Right ventricle myocardium inferior (tissue), 1 donor: ENCODE data around the gene ISCU. TPM values are rescaled to one million over a fixed set of nuclear protein-coding genes. Genes with fewer than 3 reads are reported as not detected.
"Not testable (repeated sequence)": the region's sequence is repeated elsewhere in the genome, so short reads cannot be mapped to it uniquely, and the experiment has no call there.

Experiments used
- ATAC-seq: fragments of 200-7000 bp; cut with Tn5 transposase; one replicate; pipeline ENCODE4 v1.9.1; 2020; ENCODE audit warnings: mild to moderate bottlenecking, moderate library complexity
- DNase-seq: peaks from one replicate; pipeline ENCODE4 v3.0.0; 2021; ENCODE audit errors: missing footprints
- intact Hi-C: fragments of 100-400 bp; cut with DNase I; formaldehyde crosslinking; loops from one replicate; pipeline ENCODE4 v1.11.0; 2022
- total RNA-seq: library from RNA; stranded (reverse); fragmentation: NEBNext Ultra II Directional; extraction: Animal tissue kit (Norgen Biotek cat#: 25700); gene quantifications from one replicate; pipeline ENCODE4 v1.2.1, GENCODE V29; 2021
- donor health status: DM: no; HTN: yes; CAD: no; lungs with severe emphysema.

Gene ISCU
- total RNA-seq, 1 donor from 2014 or later, result 444 TPM

- no peak for ATAC-seq
Measured at GRCh38 chr12:108581311-108582227, 19.2 kb downstream of the ISCU start.

GRCh38 chr12:108582509-108582908 lies 20.1 kb downstream of the ISCU start:
- ATAC-seq (peak; percentile 37), DNase-seq (no peak)
- intact Hi-C loops, result no loop called here

More at GRCh38 chr12:108581311-108582227, 19.2 kb downstream of the ISCU start:
- intact Hi-C loops, result no loop called here
- no peak for DNase-seq

- intact Hi-C loops, result no loop called here
- ATAC-seq (no peak), DNase-seq (no peak)
Measured at GRCh38 chr12:108582978-108583770, 20.8 kb downstream of the ISCU start.

- intact Hi-C loops, result no loop called here
- no peak for DNase-seq
- ATAC-seq, result no peak
Measured at GRCh38 chr12:108583991-108584390, 21.6 kb downstream of the ISCU start.

GRCh38 chr12:108584456-108585065 lies 22.2 kb downstream of the ISCU start:
- ATAC-seq, result no peak
- intact Hi-C loops, result no loop called here
- DNase-seq, result no peak

GRCh38 chr12:108585864-108586263 lies 23.5 kb downstream of the ISCU start:
- intact Hi-C loops, result no loop called here
- DNase-seq (no peak), ATAC-seq (no peak)

- DNase-seq (no peak), ATAC-seq (no peak)
- intact Hi-C loops, result no loop called here
Measured at GRCh38 chr12:108586306-108586705, 23.9 kb downstream of the ISCU start.

- no peak for ATAC-seq
- intact Hi-C loops, result no loop called here
- no peak for DNase-seq
Measured at GRCh38 chr12:108587826-108588225, 25.4 kb downstream of the ISCU start.

- intact Hi-C loops, result no loop called here
Measured at GRCh38 chr12:108589028-108589839, 26.8 kb downstream of the ISCU start.

GRCh38 chr12:108589840-108590229 lies 27.4 kb downstream of the ISCU start:
- intact Hi-C loops, result no loop called here
- DNase-seq (no peak), ATAC-seq (no peak)

More at GRCh38 chr12:108589028-108589839, 26.8 kb downstream of the ISCU start:
- DNase-seq (no peak), ATAC-seq (peak; percentile 55)

- intact Hi-C loops, ATAC-seq, DNase-seq: not testable (repeated sequence)
Measured at GRCh38 chr12:108590463-108590862, 28.1 kb downstream of the ISCU start.

- ATAC-seq, result no peak
- intact Hi-C loops, result no loop called here
- DNase-seq, result no peak
Measured at GRCh38 chr12:108591267-108591980, 29.0 kb downstream of the ISCU start.

- intact Hi-C loops, result no loop called here
- DNase-seq (no peak), ATAC-seq (no peak)
Measured at GRCh38 chr12:108592033-108592909, 29.9 kb downstream of the ISCU start.

- intact Hi-C loops, result no loop called here
- DNase-seq (no peak), ATAC-seq (no peak)
Measured at GRCh38 chr12:108594323-108594903, 32.0 kb downstream of the ISCU start.

- intact Hi-C loops, result no loop called here
- ATAC-seq (no peak), DNase-seq (no peak)
Measured at GRCh38 chr12:108594960-108595710, 32.7 kb downstream of the ISCU start.
